GM18502 (cell line): ENCODE results near the gene SARDH.

Source experiments
- ATAC-seq: cut with Tn5 transposase; IDR thresholded peaks from one replicate; pipeline ENCODE4 v1.9.1; 2021; ENCODE audit warnings: mild to moderate bottlenecking; ENCODE audit not compliant: unreplicated experiment, poor library complexity

Gene SARDH

DNA sequence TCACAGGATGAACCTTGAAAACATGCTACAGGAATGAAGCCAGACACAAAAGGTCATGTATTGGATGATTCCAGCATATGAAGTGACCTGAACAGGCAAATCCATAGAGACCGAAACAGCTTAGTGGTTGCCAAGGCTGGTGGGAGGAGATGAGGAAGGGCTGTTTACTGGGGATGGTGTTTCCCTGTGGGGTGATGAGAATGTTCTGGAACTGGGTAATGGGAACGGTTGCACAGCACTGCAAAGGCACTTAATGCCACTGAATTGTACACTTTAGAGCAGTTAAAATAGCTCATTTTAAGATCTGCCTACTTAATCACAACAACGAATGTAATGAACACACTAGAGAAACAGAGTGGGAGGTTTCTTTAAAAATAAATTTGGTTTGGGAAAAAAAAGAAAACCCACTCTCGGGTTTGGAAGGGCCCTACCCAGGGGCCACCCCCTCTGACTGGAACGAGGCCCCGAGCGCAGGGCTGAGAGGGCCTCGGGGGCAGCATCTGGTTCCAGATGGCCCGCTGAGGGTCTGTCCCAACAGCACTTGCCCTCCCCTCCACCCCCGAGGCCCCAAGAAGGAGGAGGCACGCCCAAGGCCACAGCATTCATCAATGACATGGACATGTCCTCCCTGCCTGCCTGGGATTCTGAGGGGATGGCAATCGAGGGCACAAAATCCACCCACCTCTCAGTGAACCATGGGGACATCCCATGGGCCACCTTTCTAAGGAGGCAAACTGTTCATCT is 31.7 kb downstream of the SARDH start:
- no peak for ATAC-seq

GRCh38 chr9:133705576-133705975 is 32.6 kb downstream of the SARDH start:
- ATAC-seq = no peak

GRCh38 chr9:133704711-133705181 is 33.4 kb downstream of the SARDH start:
- ATAC-seq = no peak

GRCh38 chr9:133703591-133704399 is 34.4 kb downstream of the SARDH start:
- no peak for ATAC-seq

DNA sequence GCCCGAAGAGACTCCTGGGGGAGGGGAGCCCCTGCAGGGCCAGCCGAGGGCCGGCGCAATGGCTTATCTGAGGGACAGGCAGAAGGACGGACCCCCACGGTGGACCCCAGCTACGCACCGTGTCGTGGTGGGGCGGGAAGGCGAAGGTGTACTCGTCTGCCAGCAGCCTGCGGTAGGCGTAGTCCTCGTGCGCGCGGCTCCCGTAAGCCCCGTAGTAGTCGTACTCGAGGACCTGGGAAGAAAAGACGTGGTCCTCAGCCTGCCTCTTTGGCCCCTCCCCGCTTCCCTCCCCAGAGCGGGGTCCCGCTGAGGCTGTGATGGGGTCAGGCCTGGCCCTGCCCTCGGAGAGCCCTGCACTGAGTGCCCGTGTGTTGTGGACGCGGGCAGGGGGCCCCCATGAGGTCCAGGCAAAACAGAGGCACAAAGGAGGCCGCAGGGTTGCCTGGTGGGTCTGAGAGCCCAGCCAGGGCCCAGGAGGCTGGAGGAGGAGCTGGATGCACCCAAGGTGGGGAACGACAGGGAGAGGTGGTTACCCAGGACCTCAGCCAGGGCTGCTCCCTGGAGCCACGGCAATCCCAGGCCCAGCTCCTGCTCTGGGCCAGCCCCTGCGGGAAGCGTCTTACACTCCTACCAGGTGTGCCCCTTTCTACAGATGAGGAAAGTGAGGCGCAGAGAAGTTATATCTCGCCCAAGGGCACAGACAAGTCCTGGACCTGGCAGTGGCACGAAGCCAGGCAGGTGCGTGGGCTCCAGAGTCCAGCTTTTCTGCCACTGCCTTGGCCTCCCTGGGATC is 35.2 kb downstream of the SARDH start:
- no peak for ATAC-seq

DNA sequence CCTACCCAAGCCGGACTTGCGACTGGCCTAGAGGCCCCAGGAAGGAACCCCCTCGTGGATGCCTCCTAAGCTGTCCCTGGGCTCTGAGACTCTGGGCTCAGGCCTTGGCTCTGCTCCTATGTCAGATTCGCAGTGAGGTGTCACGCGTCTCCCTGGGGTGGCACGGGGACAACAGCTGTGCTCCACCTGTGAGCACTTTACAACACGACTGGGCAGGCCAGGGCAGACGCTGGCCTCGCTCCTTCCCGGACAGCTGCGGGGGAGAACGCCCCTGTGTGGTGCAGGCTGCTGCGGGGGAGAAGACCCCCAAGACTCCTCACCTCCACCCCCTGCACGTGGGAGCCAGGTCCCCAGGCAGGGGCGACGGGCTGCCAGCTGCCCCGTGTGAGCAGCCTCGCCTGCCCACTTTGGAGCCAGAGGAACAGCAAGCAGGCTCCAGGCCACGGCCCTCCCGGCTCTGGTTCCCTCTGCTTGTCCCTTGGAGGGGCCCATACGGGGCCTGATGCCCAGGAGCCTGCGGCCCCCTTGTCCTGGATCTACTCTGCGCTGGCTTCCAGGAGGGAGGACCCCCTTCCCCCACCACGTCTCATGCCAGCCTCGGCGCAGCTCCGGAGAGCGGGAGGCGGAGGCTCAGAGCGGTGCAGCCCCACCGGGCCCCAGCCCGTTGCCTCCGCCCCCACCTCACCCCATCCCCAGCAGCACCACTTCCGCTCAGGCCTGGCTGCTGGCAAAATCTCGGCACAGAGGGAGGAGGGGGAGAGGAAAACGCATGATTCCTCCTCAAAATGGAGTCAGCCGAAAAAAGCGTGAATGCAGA is 36.0 kb downstream of the SARDH start:
- ATAC-seq = no peak

DNA sequence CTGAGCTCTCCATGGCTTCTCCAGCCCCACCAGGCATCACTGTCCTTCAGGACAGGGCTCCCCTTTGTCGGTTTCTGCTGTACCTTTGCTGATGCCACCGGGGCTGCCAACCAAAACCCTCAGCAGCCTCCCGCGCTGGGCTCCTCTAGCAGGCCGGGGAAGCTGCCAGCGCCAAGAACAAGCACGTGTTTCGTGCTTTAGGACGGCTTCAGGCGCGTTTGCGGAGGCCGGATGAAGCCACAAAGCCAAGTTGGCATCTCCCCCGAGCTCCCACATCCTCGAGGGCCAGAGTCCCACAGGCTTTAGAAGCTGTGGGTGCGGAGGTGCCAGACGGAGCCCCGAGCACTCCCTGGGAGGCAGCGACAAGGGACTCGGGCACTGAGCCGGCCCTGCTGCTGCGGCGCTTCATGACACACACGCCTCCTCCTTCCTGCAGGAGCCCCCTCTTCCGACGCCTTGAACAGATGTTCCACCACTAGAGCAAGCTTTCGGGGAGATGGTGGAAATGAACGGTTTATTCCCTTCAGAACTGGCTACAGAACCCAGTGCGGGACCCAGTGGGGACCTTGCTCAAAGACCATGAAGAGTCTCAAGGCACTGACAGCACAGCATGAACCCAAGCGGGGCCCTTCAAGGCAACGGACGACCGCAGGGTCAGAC is 36.7 kb downstream of the SARDH start:
- ATAC-seq = no peak

DNA sequence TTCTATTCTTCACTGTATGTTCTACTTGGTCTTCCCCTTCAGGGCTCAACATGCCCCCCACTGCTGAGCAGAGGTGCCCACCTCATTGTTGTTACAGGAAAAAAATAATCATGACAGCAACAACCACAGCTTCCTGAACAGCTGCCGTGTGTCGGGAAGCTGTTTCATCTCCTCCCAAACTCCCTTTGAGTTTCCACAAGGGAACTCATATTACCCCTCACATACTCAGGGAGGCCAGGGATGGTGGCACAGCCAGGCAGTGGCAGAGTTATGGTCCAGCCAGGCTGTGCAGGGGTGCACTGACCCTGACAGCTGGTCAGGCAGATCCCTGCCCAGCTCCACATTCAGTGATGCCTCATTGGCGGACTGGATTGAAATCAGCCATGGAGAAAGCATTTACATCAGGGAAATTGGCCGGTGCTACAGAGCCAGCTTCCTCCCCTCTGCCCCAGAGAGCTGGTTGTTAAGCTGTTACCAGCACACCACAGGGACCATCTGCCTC is 37.3 kb downstream of the SARDH start:
- ATAC-seq = no peak

DNA sequence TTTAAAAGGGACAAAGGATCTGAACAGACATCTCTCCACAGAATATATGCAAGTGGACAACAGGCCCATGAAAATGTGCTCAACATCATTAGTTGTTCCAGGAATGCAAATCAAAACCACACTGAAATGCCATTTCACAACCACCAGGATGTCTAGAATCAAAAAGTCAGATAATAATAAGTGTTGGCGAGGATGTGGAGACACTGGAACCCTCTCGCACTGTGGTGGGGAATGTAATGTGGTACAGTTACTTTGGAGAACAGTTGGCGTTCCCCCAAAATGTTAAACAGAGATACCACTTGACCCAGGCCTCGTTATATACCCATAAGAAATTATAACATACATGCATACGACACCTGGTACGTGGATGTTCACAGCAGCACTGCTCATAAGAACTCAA is 38.6 kb downstream of the SARDH start:
- no peak for ATAC-seq

- no peak for ATAC-seq
Observed at GRCh38 chr9:133696071-133696472, 42.1 kb downstream of the SARDH start.

DNA sequence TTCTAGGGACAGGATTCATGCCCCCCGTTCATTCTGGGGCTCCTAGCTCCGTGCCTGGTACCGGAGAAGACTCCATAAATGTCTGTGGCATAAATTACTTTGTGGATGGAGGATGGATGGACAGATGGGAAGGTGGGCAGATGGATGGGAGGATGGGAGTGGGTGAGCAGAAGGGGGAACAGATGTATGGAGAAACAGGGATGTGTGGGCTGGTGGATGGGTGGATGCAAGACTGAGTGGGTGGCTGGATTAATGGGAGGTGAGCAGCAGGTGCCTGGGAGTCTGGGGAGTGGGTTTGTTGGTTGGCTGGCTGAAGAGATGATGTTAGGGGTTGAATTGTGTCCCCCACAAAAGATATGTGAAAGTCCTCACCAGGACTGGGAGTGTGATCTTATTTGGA is 43.5 kb downstream of the SARDH start:
- no peak for ATAC-seq

- no peak for ATAC-seq
Observed at GRCh38 chr9:133693703-133694529, 44.2 kb downstream of the SARDH start.

GRCh38 chr9:133693116-133693515 is 45.0 kb downstream of the SARDH start:
- ATAC-seq = no peak

DNA sequence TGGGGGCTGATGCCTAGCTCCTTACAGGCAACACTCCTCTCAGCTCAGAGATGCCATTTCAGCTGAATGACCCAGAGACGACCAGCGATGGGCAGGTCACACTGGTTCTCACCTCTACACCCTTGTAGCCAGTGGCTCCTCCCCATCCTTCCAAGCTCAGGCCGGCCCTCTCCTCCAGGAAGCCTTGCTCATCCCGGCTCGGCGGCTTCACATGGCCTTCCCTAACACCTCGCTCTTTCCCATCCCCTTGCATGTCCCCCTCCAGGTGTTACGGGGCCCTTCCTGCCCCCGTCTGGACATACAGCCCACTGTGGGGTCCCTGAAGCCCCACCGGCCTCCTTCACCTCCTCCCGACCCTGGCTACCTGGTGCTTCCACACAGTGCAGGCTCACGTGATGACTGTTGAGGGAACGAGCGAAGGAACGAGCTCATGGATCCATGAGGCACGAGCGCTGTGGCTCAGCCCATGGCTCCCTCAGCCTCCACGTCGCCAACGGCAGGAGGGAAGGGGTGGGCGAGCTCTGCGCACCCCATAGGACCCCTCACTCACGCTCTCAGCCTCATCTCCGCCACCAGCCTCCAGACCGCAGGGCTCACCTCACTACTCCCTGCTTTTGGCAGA is 45.7 kb downstream of the SARDH start:
- no peak for ATAC-seq

- no peak for ATAC-seq
Observed at GRCh38 chr9:133691626-133692363, 46.4 kb downstream of the SARDH start.

- ATAC-seq = no peak
Observed at GRCh38 chr9:133691191-133691590, 47.0 kb downstream of the SARDH start.

DNA sequence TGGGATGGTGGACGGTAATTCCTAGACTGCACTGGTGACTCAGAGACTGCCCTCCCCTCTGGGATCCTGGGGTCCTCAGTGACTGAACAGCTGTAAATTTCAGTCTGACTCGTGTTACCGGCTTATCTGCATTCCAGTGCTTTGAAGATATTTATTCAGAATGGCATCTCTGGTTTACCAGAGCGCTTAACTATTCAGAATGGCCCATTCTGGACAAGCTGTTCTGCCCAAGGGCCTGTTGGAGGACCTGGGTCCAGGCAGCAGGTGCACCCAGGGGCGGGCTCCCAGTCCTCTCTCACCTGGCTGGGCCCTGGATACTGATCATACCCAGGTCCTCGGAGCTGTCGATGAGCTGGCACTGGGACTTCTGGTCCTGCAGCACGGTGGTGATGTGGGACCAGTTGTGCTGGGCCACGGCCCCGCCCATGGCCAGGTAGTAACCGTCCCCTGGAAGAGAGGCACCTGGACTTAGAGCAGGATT is 48.0 kb downstream of the SARDH start:
- no peak for ATAC-seq
